ENCODE data around the gene TCF20.

Gene TCF20

GRCh38 chr22:42282252-42282942 lies 11.9 kb upstream of the TCF20 start:
- no peak for DNase-seq (ENCODE audit: low spot score)

GRCh38 chr22:42281706-42282251 lies 11.3 kb upstream of the TCF20 start:
- DNase-seq (ENCODE audit: low spot score), result no peak

GRCh38 chr22:42281284-42281683 lies 10.8 kb upstream of the TCF20 start:
- DNase-seq (ENCODE audit: low spot score), result no peak

- DNase-seq (ENCODE audit: low spot score), result no peak
These were observed 10.4 kb upstream of the TCF20 start for GRCh38 chr22:42280836-42281235.

GRCh38 chr22:42280140-42280539 lies 9.7 kb upstream of the TCF20 start:
- DNase-seq (ENCODE audit: low spot score), result no peak

- no peak for DNase-seq (ENCODE audit: low spot score)
These were observed 9.1 kb upstream of the TCF20 start for GRCh38 chr22:42279425-42280020.

- no peak for DNase-seq (ENCODE audit: low spot score)
These were observed 7.7 kb upstream of the TCF20 start for GRCh38 chr22:42277988-42278776.

- no peak for DNase-seq (ENCODE audit: low spot score)
These were observed 6.8 kb upstream of the TCF20 start for GRCh38 chr22:42277232-42277753.

- DNase-seq (ENCODE audit: low spot score), result no peak
These were observed 5.5 kb upstream of the TCF20 start for GRCh38 chr22:42275970-42276369.

- no peak for DNase-seq (ENCODE audit: low spot score)
These were observed 4.7 kb upstream of the TCF20 start for GRCh38 chr22:42275176-42275575.

GRCh38 chr22:42273855-42274451 lies 3.5 kb upstream of the TCF20 start:
- no peak for DNase-seq (ENCODE audit: low spot score)

- no peak for DNase-seq (ENCODE audit: low spot score)
These were observed 2.1 kb upstream of the TCF20 start for GRCh38 chr22:42272431-42272999.

- DNase-seq (ENCODE audit: low spot score), result no peak
These were observed 1.5 kb upstream of the TCF20 start for GRCh38 chr22:42271906-42272305.

GRCh38 chr22:42271191-42271813 lies 849 bp upstream of the TCF20 start:
- DNase-seq (ENCODE audit: low spot score), result no peak

- no peak for DNase-seq (ENCODE audit: low spot score)
These were observed 310 bp downstream of the TCF20 start for GRCh38 chr22:42270176-42270509.

GRCh38 chr22:42269432-42270175 lies 849 bp downstream of the TCF20 start:
- no peak for DNase-seq (ENCODE audit: low spot score)

GRCh38 chr22:42268852-42269410 lies 1.5 kb downstream of the TCF20 start:
- DNase-seq (ENCODE audit: low spot score), result no peak

GRCh38 chr22:42265321-42265720 lies 5.1 kb downstream of the TCF20 start:
- no peak for DNase-seq (ENCODE audit: low spot score)

GRCh38 chr22:42263944-42264343 lies 6.5 kb downstream of the TCF20 start:
- DNase-seq (ENCODE audit: low spot score), result no peak

GRCh38 chr22:42262964-42263363 lies 7.5 kb downstream of the TCF20 start:
- DNase-seq (ENCODE audit: low spot score), result no peak
